IPS-20b (cell line): Measurements from ENCODE around the gene TOB1.
"Not testable (repeated sequence)": the region's sequence is repeated elsewhere in the genome, so short reads cannot be mapped to it uniquely, and the experiment has no call there.

Experiments
- H3K27ac ChIP-seq: one replicate; pipeline ENCODE4 v1.5.1; 2013; ENCODE audit warnings: low read length
- H3K27me3 ChIP-seq: 2 replicates; pipeline ENCODE4 v1.6.1; 2013; ENCODE audit warnings: mild to moderate bottlenecking, low read length, inconsistent platforms; ENCODE audit not compliant: insufficient read depth
- H3K36me3 ChIP-seq: 2 replicates; pipeline ENCODE4 v1.6.1; 2013; ENCODE audit warnings: low read depth, mild to moderate bottlenecking, inconsistent platforms, low read length, moderate library complexity; ENCODE audit not compliant: insufficient read depth
- H3K4me1 ChIP-seq: 2 replicates; pipeline ENCODE4 v1.6.1; 2013; ENCODE audit warnings: mild to moderate bottlenecking, control low read depth, inconsistent platforms, low read length, moderate library complexity; ENCODE audit not compliant: insufficient read depth
- H3K4me3 ChIP-seq: 2 replicates; pipeline ENCODE4 v1.5.1; 2013; ENCODE audit warnings: mild to moderate bottlenecking, low read length, inconsistent platforms
- H3K9ac ChIP-seq: 2 replicates; pipeline ENCODE4 v1.6.1; 2013; ENCODE audit warnings: low read depth, mild to moderate bottlenecking, inconsistent platforms, low read length, moderate library complexity
- H3K9me3 ChIP-seq: 2 replicates; pipeline ENCODE4 v1.6.1; 2013; ENCODE audit warnings: mild to moderate bottlenecking, low read depth, low read length, inconsistent platforms; ENCODE audit not compliant: insufficient read depth

The TOB1 gene

GRCh38 chr17:50865060-50865867 lies 890 bp downstream of the TOB1 start:
- Histone ChIP-seq H3K9ac (peak overlapping the region; percentile 88; the same call in 1 of the 2 replicates), H3K9me3 (no peaks in the 10 kb centered on the region), H3K4me3 (peak overlapping the region; percentile 96), H3K27ac (peak overlapping the region; percentile 1), H3K27me3 (no peaks in the 10 kb centered on the region), H3K4me1 (peaks cover 11% of the 10 kb centered on the region; the same call in 1 of the 2 replicates), H3K36me3 (peaks cover 30% of the 10 kb centered on the region)

- Histone ChIP-seq H3K9me3 (no peaks in the 10 kb centered on the region), H3K4me3 (peak overlapping the region; percentile 96), H3K27ac (peak overlapping the region; percentile 1)
Observed at GRCh38 chr17:50864747-50865059, 1.5 kb downstream of the TOB1 start.

GRCh38 chr17:50863931-50864330 lies 2.2 kb downstream of the TOB1 start:
- Histone ChIP-seq H3K4me1 (peaks cover 11% of the 10 kb centered on the region; the same call in 1 of the 2 replicates), H3K27me3 (no peaks in the 10 kb centered on the region), H3K36me3 (peaks cover 30% of the 10 kb centered on the region), H3K4me3 (peak overlapping the region; percentile 96), H3K27ac (no peak overlapping the region), H3K9ac (no peak overlapping the region; the same call in 1 of the 2 replicates), H3K9me3 (no peaks in the 10 kb centered on the region)

More at GRCh38 chr17:50864747-50865059, 1.5 kb downstream of the TOB1 start:
- peaks cover 11% of the 10 kb centered on the region; the same call in 1 of the 2 replicates for H3K4me1 ChIP-seq
- H3K36me3 ChIP-seq = peaks cover 30% of the 10 kb centered on the region
- no peaks in the 10 kb centered on the region for H3K27me3 ChIP-seq
- H3K9ac ChIP-seq = peak overlapping the region; percentile 88; the same call in 1 of the 2 replicates

- Histone ChIP-seq H3K4me1 (peaks cover 8% of the 10 kb centered on the region; the same call in 1 of the 2 replicates), H3K4me3 (peak overlapping the region; percentile 19; the same call in 1 of the 2 replicates), H3K9ac (no peak overlapping the region), H3K9me3 (no peaks in the 10 kb centered on the region), H3K36me3 (peaks cover 30% of the 10 kb centered on the region), H3K27me3 (no peaks in the 10 kb centered on the region), H3K27ac (no peak overlapping the region)
Observed at GRCh38 chr17:50863221-50863843, 2.8 kb downstream of the TOB1 start.

GRCh38 chr17:50861822-50862528 lies 4.2 kb downstream of the TOB1 start:
- Histone ChIP-seq H3K36me3 (peaks cover 30% of the 10 kb centered on the region), H3K4me3 (no peak overlapping the region), H3K9ac (no peak overlapping the region), H3K9me3 (no peaks in the 10 kb centered on the region), H3K27me3 (no peaks in the 10 kb centered on the region), H3K4me1 (0 out of 2 replicates have a peak, but pooled peaks cover 7% of the 10 kb centered on the region), H3K27ac (no peak overlapping the region)

- no peak overlapping the region for H3K27ac ChIP-seq
- H3K4me1 ChIP-seq = 0 out of 2 replicates have a peak, but pooled peaks cover 7% of the 10 kb centered on the region
- H3K36me3 ChIP-seq = peaks cover 30% of the 10 kb centered on the region
- H3K4me3 ChIP-seq = no peak overlapping the region
- H3K9me3 ChIP-seq = no peaks in the 10 kb centered on the region
- H3K27me3 ChIP-seq = no peaks in the 10 kb centered on the region
- no peak overlapping the region for H3K9ac ChIP-seq
Observed at GRCh38 chr17:50861334-50861676, 4.8 kb downstream of the TOB1 start.

- H3K36me3 ChIP-seq = peaks cover 30% of the 10 kb centered on the region
- not testable (repeated sequence) for H3K9me3 ChIP-seq, H3K27ac ChIP-seq, H3K4me3 ChIP-seq, H3K9ac ChIP-seq, H3K27me3 ChIP-seq, H3K4me1 ChIP-seq
Observed at GRCh38 chr17:50859727-50860126, 6.4 kb downstream of the TOB1 start.

GRCh38 chr17:50858486-50859225 lies 7.5 kb downstream of the TOB1 start:
- no peaks in the 10 kb centered on the region for H3K9me3 ChIP-seq
- no peaks in the 10 kb centered on the region for H3K4me1 ChIP-seq
- no peak overlapping the region for H3K4me3 ChIP-seq
- H3K36me3 ChIP-seq = peaks cover 28% of the 10 kb centered on the region
- H3K9ac ChIP-seq = no peak overlapping the region
- H3K27ac ChIP-seq = no peak overlapping the region
- no peaks in the 10 kb centered on the region for H3K27me3 ChIP-seq

GRCh38 chr17:50856431-50856830 lies 9.7 kb downstream of the TOB1 start:
- Histone ChIP-seq H3K36me3 (peaks cover 5% of the 10 kb centered on the region), H3K9me3 (no peaks in the 10 kb centered on the region), H3K4me3 (no peak overlapping the region), H3K9ac (no peak overlapping the region), H3K27ac (no peak overlapping the region), H3K27me3 (peaks cover 6% of the 10 kb centered on the region; the same call in 1 of the 2 replicates), H3K4me1 (no peaks in the 10 kb centered on the region)

- Histone ChIP-seq H3K36me3 (no peaks in the 10 kb centered on the region), H3K27me3 (peaks cover 6% of the 10 kb centered on the region; the same call in 1 of the 2 replicates), H3K9me3 (no peaks in the 10 kb centered on the region), H3K27ac (no peak overlapping the region), H3K9ac (no peak overlapping the region), H3K4me1 (no peaks in the 10 kb centered on the region), H3K4me3 (no peak overlapping the region)
Observed at GRCh38 chr17:50855708-50856330, 10.3 kb downstream of the TOB1 start.

- H3K27me3 ChIP-seq = peaks cover 6% of the 10 kb centered on the region; the same call in 1 of the 2 replicates
- no peaks in the 10 kb centered on the region for H3K36me3 ChIP-seq
- H3K4me1 ChIP-seq = no peaks in the 10 kb centered on the region
- H3K4me3 ChIP-seq = no peak overlapping the region
- H3K9me3 ChIP-seq = no peaks in the 10 kb centered on the region
- H3K9ac ChIP-seq = no peak overlapping the region
- H3K27ac ChIP-seq = no peak overlapping the region
Observed at GRCh38 chr17:50853781-50854180, 12.4 kb downstream of the TOB1 start.
